HepG2 (cell line): ENCODE results near the gene CENPB. TPM values are rescaled to one million over a fixed set of nuclear protein-coding genes. Genes with fewer than 3 reads are reported as not detected.

Experiments used
- ADNP ChIP-seq: sonication (generic); formaldehyde crosslinking; IDR thresholded peaks from 2 replicates; pipeline ENCODE4 v1.4.0; 2020; ENCODE audit warnings: missing genetic modification reagents
- ARNTL ChIP-seq: sonication (generic); formaldehyde crosslinking; IDR thresholded peaks from 2 replicates; pipeline ENCODE4 v1.4.0; 2020; ENCODE audit warnings: mild to moderate bottlenecking, missing genetic modification reagents
- BRD4 ChIP-seq: sonication (generic); formaldehyde crosslinking; IDR thresholded peaks from 2 replicates; pipeline ENCODE4 v1.4.0; 2020; ENCODE audit warnings: missing genetic modification reagents
- DNMT1 ChIP-seq: sonication (generic); formaldehyde crosslinking; IDR thresholded peaks from 2 replicates; pipeline ENCODE4 v1.5.1; 2020; ENCODE audit warnings: mild to moderate bottlenecking, missing genetic modification reagents
- E2F1 ChIP-seq: sonication (generic); formaldehyde crosslinking; IDR thresholded peaks from 2 replicates; pipeline ENCODE4 v1.5.0; 2020; ENCODE audit warnings: missing genetic modification reagents
- FOSL1 ChIP-seq: sonication (generic); formaldehyde crosslinking; IDR thresholded peaks from 2 replicates; pipeline ENCODE4 v1.9.0; 2021; ENCODE audit warnings: missing genetic modification reagents, borderline replicate concordance
- IRX3 ChIP-seq: sonication (generic); formaldehyde crosslinking; IDR thresholded peaks from 2 replicates; pipeline ENCODE4 v1.8.1; 2023; ENCODE audit warnings: mild to moderate bottlenecking, low read depth, missing genetic modification reagents, borderline replicate concordance
- JUND ChIP-seq: sonication (generic); formaldehyde crosslinking; IDR thresholded peaks from 2 replicates; pipeline ENCODE4 v1.8.0; 2022; ENCODE audit warnings: mild to moderate bottlenecking, missing genetic modification reagents
- MEIS2 ChIP-seq: sonication (generic); formaldehyde crosslinking; IDR thresholded peaks from 2 replicates; pipeline ENCODE4 v1.9.0; 2021; ENCODE audit warnings: mild to moderate bottlenecking, missing genetic modification reagents
- MLX ChIP-seq: IDR thresholded peaks from 2 replicates; pipeline ENCODE4 v1.6.1; 2016
- NKX3-1 ChIP-seq: sonication (generic); formaldehyde crosslinking; IDR thresholded peaks from 2 replicates; pipeline ENCODE4 v1.5.0; 2020; ENCODE audit warnings: missing genetic modification reagents
- NONO ChIP-seq, 2 experiments: fragments of 450-650 bp in 1 of 2; sonication (generic) in 1 of 2; formaldehyde crosslinking in 1 of 2; IDR thresholded peaks in 1 of 2; conservative IDR thresholded peaks in 1 of 2; 2 replicates each; pipeline versions ENCODE4 v1.6.1 to v1.8.0; 2017 to 2022; ENCODE audit warnings: mild to moderate bottlenecking in 1 of 2, missing genetic modification reagents in 1 of 2, moderate library complexity in 1 of 2
- POLR2G ChIP-seq: fragments of 200-400 bp; formaldehyde crosslinking; IDR thresholded peaks from 2 replicates; pipeline ENCODE4 v1.6.1; 2018; ENCODE audit warnings: mild to moderate bottlenecking, low read depth, low read length, moderate library complexity
- SAP130 ChIP-seq: IDR thresholded peaks from 2 replicates; pipeline ENCODE4 v1.6.1; 2016; ENCODE audit warnings: low read depth
- SATB2 ChIP-seq: sonication (generic); formaldehyde crosslinking; IDR thresholded peaks from 2 replicates; pipeline ENCODE4 v1.5.0; 2020; ENCODE audit warnings: missing genetic modification reagents
- WIZ ChIP-seq: sonication (generic); formaldehyde crosslinking; IDR thresholded peaks from 2 replicates; pipeline ENCODE4 v1.5.1; 2020; ENCODE audit warnings: mild to moderate bottlenecking, missing genetic modification reagents
- ZBTB44 ChIP-seq: sonication (generic); formaldehyde crosslinking; IDR thresholded peaks from 2 replicates; pipeline ENCODE4 v1.4.0; 2020; ENCODE audit warnings: missing genetic modification reagents
- ZNF512 ChIP-seq: sonication (generic); formaldehyde crosslinking; IDR thresholded peaks from 2 replicates; pipeline ENCODE4 v1.4.0; 2020; ENCODE audit warnings: mild to moderate bottlenecking, missing genetic modification reagents
- ZNF546 ChIP-seq: sonication (generic); formaldehyde crosslinking; conservative IDR thresholded peaks from 2 replicates; pipeline ENCODE4 v1.8.1; 2023; ENCODE audit warnings: mild to moderate bottlenecking, missing genetic modification reagents
- ZNF597 ChIP-seq: sonication (generic); formaldehyde crosslinking; IDR thresholded peaks from 2 replicates; pipeline ENCODE4 v1.5.0; 2020; ENCODE audit warnings: missing genetic modification reagents
- ZNF761 ChIP-seq: sonication (generic); formaldehyde crosslinking; conservative IDR thresholded peaks from 2 replicates; pipeline ENCODE4 v1.4.0; 2020; ENCODE audit warnings: mild to moderate bottlenecking, missing genetic modification reagents
- ZNF772 ChIP-seq: sonication (generic); formaldehyde crosslinking; IDR thresholded peaks from 2 replicates; pipeline ENCODE4 v1.5.0; 2020; ENCODE audit warnings: mild to moderate bottlenecking, missing genetic modification reagents
- ZNF781 ChIP-seq: sonication (generic); formaldehyde crosslinking; IDR thresholded peaks from 2 replicates; pipeline ENCODE4 v1.5.1; 2020; ENCODE audit warnings: borderline replicate concordance, mild to moderate bottlenecking, missing genetic modification reagents; ENCODE audit errors: not compliant biosample characterization
- ZSCAN20 ChIP-seq: sonication (generic); formaldehyde crosslinking; IDR thresholded peaks from 2 replicates; pipeline ENCODE4 v1.4.0; 2020; ENCODE audit warnings: missing genetic modification reagents, mild to moderate bottlenecking, borderline replicate concordance
- polyA plus RNA-seq, 8 experiments: library from polyadenylated mRNA; depleted of rRNA in 3 of 8; stranded (reverse) in 7 of 8; unstranded in 1 of 8; fragments of >200 nt; fragmentation: Illumina TruSeq in 4 of 8; extraction: Trizol in 4 of 8; gene quantifications; 2 replicates each; pipeline versions ENCODE4 v1.2.1 to v1.2.3, GENCODE V29; 2011 to 2016; ENCODE audit warnings: low read depth in 4 of 8, missing spikeins in 1 of 8, mixed read lengths in 1 of 8; ENCODE audit not compliant: insufficient read depth in 1 of 8
- total RNA-seq, 5 experiments: library from RNA; depleted of rRNA; stranded (reverse); fragments of >200 nt; fragmentation: Illumina TruSeq; extraction: Trizol; gene quantifications; 2 replicates each; pipeline ENCODE4 v1.2.3, GENCODE V29; 2016; ENCODE audit warnings: low read depth in 1 of 5

The CENPB gene
- total and polyA plus RNA-seq, 2 of the 13 experiments (the other 11 are each of a cell fraction or from before 2014, with no cell fraction given), result 10.4 to 54.5 TPM

- 0 out of 2 replicates have a peak, but pooled peaks have one; percentile 42 for TF ChIP-seq ZNF546 (CRISPR knock-in tag)
- TF ChIP-seq NKX3-1 (CRISPR knock-in tag), result no peak
- TF ChIP-seq MEIS2 (CRISPR knock-in tag), result peak; percentile 79; the same call in 1 of the 2 replicates
- peak; percentile 72; the same call in 1 of the 2 replicates for TF ChIP-seq WIZ
- TF ChIP-seq ZBTB44 (CRISPR knock-in tag), result no peak; the same call in 1 of the 2 replicates
- no peak for TF ChIP-seq FOSL1 (CRISPR knock-in tag)
- TF ChIP-seq ZNF772 (CRISPR knock-in tag), result peak; percentile 86; the same call in 1 of the 2 replicates
- peak; percentile 40; the same call in 1 of the 2 replicates for TF ChIP-seq SAP130 (CRISPR knock-in tag)
- peak; percentile 66; the same call in 1 of the 2 replicates for TF ChIP-seq ZSCAN20 (CRISPR knock-in tag)
- no peak for TF ChIP-seq ZNF781 (CRISPR knock-in tag)
- TF ChIP-seq POLR2G, result peak; percentile 63
- no peak for TF ChIP-seq NONO (IDR thresholded peaks at IDR 0.05)
- TF ChIP-seq NONO (CRISPR knock-in tag; conservative IDR thresholded peaks at IDR 0.05), result peak; percentile 96
- peak; percentile 66; the same call in 1 of the 2 replicates for TF ChIP-seq DNMT1
- no peak for TF ChIP-seq ZNF512 (CRISPR knock-in tag)
- TF ChIP-seq ARNTL, result no peak
- no peak for TF ChIP-seq ZNF761 (CRISPR knock-in tag)
- peak; percentile 28; the same call in 1 of the 2 replicates for TF ChIP-seq IRX3
- no peak for TF ChIP-seq MLX
- TF ChIP-seq BRD4, result peak; percentile 59; the same call in 1 of the 2 replicates
- no peak for TF ChIP-seq E2F1 (CRISPR knock-in tag)
- no peak for TF ChIP-seq SATB2 (CRISPR knock-in tag)
- TF ChIP-seq ZNF597 (CRISPR knock-in tag), result no peak
- no peak; the same call in 1 of the 2 replicates for TF ChIP-seq JUND (CRISPR knock-in tag)
- peak; percentile 8 for TF ChIP-seq ADNP (CRISPR knock-in tag)
Measured at GRCh38 chr20:3749689-3750531, 36.6 kb downstream of the CENPB start (continued).
